GM21576 (cell line): ENCODE data around the gene RAB9B.
A peak's percentile ranks its signal among the peaks of the same experiment; 100 is the strongest.
"Not testable (repeated sequence)": the region's sequence is repeated elsewhere in the genome, so short reads cannot be mapped to it uniquely, and the experiment has no call there.

ENCODE experiments used
- ATAC-seq: cut with Tn5 transposase; IDR thresholded peaks from one replicate; pipeline ENCODE4 v1.9.1; 2021; ENCODE audit warnings: mild to moderate bottlenecking, moderate library complexity; ENCODE audit not compliant: unreplicated experiment

RAB9B gene

GRCh38 chrX:103817101-103817500 lies 15.0 kb downstream of the RAB9B start:
- not testable (repeated sequence) for ATAC-seq

- ATAC-seq = no peak
Measured at GRCh38 chrX:103811858-103812257, 20.2 kb downstream of the RAB9B start.

DNA sequence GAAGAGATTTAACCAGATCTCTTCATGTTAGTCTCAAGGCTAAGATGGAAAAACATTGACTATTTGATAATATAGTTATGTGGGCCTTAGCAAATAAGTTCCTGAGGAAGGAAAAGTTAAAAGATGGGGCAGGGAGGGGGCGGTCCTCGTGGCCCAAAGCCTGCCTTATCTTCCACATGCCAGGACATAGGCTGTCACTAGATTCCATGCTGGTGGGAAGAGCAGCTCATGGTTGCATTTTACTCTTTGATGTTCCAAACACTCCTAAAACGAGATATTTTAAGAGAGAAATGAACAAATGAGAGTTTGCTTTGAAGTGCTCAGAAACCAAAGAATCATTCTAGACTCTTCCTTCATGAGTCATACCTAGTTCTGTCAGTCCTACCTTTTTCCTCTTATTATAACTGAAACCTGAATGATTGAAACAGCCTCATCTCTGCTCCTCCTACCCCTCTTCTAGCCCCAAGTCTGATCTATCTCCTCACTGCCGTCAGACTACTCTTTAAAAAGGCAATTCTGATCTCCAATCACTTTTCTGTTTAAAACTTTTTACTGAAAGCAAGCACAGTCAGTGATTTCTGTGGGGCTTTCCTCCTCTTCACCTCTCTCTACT lies 25.1 kb downstream of the RAB9B start:
- no peak for ATAC-seq

DNA sequence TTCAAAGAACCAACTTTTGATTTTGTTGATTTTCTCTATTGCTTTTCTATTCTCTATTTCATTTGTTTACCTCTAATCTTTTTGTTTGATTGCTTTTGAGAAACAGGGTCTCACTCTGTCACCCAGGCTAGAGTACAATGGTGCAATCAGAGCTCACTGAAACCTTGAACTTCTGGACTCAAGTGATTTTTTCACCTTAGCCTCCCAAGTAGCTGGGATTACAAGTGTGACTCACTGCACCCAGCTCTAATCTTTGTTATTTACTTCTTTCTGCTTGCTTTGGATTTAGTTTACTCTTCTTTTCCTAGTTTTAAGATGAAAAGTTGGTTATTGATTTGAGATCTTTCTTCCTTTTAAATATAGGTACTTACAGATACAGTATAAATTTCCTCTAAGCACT lies 26.2 kb downstream of the RAB9B start:
- ATAC-seq = no peak

DNA sequence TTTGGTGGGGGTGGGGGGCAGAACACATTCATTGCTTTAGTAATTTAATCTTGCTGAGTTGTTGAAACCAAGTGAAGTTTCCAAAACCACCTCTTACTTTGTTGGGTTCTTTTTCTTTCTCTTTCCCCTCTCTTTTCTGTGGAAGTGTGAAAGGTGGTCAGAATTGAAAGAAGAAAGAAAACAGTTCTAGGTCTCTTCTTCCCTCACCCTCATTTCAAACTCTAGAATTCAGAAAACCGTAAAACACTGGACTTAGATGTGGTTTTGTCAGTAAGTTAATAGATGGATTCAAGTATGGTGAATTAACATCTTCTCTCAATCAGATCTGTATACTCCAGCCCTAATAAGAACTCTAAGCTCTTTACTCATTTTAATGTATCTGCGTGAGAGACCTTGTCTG lies 31.7 kb downstream of the RAB9B start:
- no peak for ATAC-seq

DNA sequence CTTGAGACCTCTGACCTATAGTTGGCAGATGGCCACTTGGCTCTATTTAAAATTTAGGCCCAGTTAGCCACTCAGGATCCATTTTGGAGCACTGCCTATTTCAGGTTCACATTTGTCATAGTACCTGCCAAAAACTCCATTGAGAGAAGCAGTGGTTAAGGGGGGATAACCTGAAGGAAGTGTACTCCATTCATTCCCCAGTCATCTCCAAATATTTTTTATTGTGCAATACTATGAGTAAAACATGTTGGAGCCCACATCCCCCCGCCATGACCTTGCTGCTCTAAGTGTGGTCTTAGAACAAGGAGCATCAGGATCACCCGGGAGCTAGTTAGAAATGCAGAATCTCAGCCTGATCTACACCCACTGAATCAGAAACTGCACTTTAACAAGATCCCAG lies 34.4 kb downstream of the RAB9B start:
- no peak for ATAC-seq

GRCh38 chrX:103794119-103794518 lies 37.9 kb downstream of the RAB9B start:
- ATAC-seq = no peak

GRCh38 chrX:103793545-103793940 lies 38.5 kb downstream of the RAB9B start:
- no peak for ATAC-seq

DNA sequence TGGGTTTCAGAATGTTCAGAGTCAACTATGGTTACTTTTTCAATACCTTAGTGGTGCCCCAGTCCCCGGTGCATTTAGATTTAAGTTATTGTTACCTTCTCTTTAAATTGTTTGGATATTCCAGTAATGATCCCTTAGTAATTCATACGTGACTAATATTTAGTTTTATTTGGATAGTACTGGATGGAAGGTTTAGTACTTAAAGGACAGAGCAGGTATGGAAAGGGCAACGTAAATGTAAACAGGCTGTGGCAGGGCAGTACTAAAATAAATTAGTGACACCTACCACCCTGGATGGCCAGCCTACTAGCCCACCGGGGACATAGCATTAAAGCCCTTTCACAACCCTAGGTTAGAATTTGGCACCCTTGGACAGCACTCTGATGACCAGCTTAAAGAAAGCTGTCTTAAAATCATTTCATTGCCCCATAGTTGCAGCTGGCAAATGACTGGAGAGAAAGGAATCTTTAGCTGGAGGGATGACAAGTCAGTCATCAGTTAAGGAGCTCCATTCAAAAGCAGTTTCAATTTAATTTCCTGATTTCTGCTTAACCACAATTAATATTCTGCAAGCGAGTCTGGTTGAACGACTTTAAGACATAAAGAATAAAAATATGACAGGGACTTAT lies 39.0 kb downstream of the RAB9B start:
- no peak for ATAC-seq

- no peak for ATAC-seq
Measured at GRCh38 chrX:103791826-103792485, 40.1 kb downstream of the RAB9B start.

DNA sequence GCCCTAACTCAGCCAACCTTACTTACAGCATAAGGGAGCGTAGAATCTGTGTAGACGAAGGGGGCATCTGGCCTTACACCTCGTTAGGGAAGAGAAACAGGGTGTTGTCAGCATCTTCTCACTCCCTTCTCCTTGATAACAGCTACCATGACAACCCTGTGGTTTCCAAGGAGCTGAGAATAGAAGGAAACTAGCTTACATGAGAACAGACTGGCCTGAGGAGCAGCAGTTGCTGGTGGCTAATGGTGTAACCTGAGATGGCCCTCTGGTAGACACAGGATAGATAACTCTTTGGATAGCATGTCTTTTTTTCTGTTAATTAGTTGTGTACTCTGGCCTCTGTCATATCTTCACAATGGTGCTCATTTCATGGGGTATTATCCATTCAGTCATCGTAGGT lies 40.8 kb downstream of the RAB9B start:
- ATAC-seq = no peak

DNA sequence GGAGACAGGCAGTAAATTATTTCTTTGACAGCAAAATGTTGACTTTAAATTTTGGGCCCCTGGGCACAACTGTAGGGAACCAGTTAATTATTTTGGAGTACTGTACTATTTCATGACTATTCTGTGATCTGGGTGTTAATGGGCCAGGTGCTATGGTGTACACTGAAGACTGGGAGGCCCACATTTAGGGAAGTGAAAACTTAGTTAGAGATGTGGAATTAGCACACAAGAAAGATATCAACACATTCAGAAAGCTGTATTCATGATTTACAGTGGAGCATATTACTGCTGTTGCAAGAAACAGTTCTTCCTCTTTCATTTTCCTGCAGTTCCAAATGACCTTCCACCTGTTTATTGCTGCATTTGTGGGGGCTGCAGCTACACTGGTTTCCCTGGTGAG lies 43.1 kb downstream of the RAB9B start:
- ATAC-seq = peak; percentile 92

GRCh38 chrX:103783971-103784370 lies 48.1 kb downstream of the RAB9B start:
- ATAC-seq = no peak

DNA sequence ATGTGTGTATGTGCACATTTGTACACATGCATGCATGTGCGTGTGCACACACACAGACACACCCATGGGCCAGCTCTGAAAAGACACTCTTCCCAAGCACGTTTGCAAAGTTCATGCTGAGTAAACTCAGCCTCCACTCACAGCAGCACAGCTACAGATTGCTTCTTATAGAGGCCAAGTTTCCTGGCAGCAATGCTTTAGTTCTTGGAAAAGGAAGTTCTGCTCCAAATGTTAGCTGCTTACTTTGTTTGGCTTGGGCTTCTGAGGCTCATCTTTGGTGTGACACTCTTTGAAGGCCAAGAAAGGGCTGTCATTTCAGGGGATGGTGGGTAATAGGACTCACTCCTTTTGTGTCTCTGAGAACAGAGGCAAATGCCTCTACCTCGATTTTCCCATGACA lies 48.9 kb downstream of the RAB9B start:
- no peak for ATAC-seq

- ATAC-seq = no peak
Measured at GRCh38 chrX:103782640-103783039, 49.4 kb downstream of the RAB9B start.

DNA sequence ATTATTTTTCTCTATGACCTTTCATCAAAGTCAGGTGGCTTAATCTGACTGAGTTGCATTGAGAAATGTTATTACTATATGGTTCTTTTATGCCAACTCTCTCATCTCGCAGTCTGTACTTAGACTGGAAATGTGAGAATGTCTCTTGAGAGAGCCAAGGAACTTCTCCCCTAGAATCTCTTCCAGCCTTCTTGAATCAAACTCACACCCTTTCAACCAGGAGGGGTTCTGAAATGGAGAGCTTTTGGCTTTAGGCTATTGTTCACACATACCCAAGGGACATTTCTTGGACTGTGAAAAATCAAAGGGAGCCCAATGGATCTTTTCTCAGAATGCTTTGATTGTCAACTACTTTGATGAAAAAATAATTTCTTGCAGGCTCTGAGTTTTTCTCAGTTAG lies 50.4 kb downstream of the RAB9B start:
- ATAC-seq = no peak

DNA sequence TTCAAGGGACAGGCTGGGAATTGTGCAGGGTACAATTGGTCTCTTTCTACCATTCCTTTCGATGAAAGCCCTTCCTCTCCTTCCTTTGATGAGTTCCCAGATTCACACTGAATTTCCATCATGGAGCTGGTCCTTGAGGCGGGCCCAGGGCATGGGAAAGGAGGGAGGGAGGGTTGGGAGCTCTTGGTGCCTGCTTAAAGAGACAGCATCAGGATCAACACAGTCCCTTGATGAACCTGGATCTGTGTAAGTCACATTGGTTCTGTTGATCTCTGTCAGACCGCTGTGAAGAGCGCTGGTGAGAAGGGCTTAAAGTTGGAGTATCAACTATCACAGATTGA lies 51.0 kb downstream of the RAB9B start:
- no peak for ATAC-seq

DNA sequence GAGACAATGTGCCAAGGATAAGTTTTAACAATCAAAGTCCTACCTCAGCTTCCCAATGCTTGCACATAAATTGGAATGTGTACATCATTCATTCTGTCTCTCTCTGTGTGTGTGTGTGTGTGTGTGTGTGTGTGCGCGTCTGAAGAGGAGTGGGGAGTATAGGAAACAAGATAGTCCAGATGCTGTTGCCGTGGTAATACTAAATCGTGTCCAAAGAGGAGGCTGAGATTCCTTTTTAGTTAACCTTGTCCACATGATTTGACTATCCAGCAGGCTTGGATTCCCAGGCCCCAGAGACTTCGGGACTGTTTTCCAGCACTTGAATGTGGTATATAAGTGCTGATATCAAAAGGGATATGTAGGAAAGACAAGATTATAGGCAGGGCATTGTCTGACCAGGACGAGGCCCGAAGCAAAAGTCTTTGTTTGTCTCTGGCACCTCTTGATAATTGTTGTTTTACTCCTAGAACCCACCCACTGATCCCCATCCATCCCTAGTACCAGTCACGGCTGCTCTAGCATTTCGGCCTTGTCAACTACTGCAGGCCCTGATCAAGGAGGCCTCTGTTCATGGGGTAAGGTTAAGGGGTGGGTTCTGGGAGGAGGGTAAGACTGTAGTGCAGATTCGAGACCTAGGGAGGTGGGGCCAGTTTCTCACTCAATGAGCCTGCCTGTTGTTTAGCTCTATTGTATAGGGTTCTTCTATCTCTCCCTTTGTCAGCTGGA lies 51.6 kb downstream of the RAB9B start:
- ATAC-seq = no peak

- no peak for ATAC-seq
Measured at GRCh38 chrX:103779141-103779789, 52.8 kb downstream of the RAB9B start.

- no peak for ATAC-seq
Measured at GRCh38 chrX:103776546-103776945, 55.5 kb downstream of the RAB9B start, which contains the start of gene PLP1. TSS of gene PLP1 (plus strand) at chrX:103776840. CDS start at chrX:103776996, 156 bp downstream.

- ATAC-seq = no peak
Measured at GRCh38 chrX:103774070-103774642, 57.9 kb downstream of the RAB9B start.
